Measurements from ENCODE around the gene NT5C1A.

GRCh38 chr1:39666772-39667171 lies 5.1 kb downstream of the NT5C1A start:
- TF ChIP-seq MAX (IDR thresholded peaks at IDR 0.05) (no peak), RAD21 (IDR thresholded peaks at IDR 0.05; ENCODE audit: low read depth) (no peak), EP300 (IDR thresholded peaks at IDR 0.05; ENCODE audit: borderline replicate concordance) (no peak)
